ENCODE data around the gene LARP4.

- no peak for TF ChIP-seq CTCF (IDR thresholded peaks at IDR 0.05)
- TF ChIP-seq POLR2A (IDR thresholded peaks at IDR 0.05) = no peak
These were observed 18.6 kb downstream of the LARP4 start for GRCh38 chr12:50419112-50419909.

Data from uterus (tissue), 2 donors.